Left hindlimb (tissue), 1 donor: ENCODE measurements around the gene SMCR8.
"Not testable (repeated sequence)": the region's sequence is repeated elsewhere in the genome, so short reads cannot be mapped to it uniquely, and the experiment has no call there.

ENCODE experiments used
- DNase-seq: peaks from one replicate; pipeline ENCODE4 v3.0.0-alpha.2; 2018

The SMCR8 gene, protein sequence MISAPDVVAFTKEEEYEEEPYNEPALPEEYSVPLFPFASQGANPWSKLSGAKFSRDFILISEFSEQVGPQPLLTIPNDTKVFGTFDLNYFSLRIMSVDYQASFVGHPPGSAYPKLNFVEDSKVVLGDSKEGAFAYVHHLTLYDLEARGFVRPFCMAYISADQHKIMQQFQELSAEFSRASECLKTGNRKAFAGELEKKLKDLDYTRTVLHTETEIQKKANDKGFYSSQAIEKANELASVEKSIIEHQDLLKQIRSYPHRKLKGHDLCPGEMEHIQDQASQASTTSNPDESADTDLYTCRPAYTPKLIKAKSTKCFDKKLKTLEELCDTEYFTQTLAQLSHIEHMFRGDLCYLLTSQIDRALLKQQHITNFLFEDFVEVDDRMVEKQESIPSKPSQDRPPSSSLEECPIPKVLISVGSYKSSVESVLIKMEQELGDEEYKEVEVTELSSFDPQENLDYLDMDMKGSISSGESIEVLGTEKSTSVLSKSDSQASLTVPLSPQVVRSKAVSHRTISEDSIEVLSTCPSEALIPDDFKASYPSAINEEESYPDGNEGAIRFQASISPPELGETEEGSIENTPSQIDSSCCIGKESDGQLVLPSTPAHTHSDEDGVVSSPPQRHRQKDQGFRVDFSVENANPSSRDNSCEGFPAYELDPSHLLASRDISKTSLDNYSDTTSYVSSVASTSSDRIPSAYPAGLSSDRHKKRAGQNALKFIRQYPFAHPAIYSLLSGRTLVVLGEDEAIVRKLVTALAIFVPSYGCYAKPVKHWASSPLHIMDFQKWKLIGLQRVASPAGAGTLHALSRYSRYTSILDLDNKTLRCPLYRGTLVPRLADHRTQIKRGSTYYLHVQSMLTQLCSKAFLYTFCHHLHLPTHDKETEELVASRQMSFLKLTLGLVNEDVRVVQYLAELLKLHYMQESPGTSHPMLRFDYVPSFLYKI

DNA sequence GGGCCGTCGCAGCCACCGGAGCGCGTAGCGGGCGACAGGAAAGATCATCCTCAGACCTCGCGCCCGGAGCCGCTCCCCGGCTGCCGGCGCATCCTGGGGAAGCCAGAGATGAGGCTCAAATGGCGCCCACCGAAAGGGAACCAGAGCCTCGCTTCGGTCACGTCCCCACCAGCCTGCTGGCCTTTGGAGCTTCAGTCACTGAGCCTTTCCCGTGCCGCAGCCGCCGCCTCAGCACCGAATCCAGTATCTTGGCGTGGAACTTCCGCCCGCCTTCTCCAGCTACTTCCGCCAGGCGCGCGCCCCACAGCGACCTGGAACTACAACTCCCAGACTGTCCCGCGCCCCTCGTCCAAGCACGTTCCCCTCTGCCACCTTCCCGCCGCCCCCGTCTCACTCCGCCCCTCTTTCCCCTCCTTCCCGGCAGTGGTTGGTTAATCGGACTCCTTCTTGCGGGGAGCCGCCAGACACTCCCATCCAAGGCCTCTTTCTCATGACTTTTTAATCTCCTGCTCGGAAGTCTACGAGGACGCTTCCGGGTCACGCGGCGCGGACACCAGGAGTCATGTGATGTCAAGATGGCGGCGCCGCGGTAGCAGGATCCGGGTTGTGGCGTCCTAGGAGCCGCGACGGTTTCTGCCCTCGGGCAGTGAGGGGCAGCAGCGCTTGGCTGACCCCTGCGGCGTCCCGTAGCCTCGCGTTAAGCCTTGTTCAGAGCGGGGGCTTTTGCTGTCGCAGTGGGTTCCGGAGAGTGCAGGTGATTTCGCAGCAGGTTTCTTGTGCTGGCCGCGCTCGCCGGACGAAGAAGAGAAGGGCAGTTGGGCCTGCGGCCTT is at the start of gene SMCR8, which contains the start of gene TOP3A:
SMCR8 (plus strand) TSS at position 563 of the 831 bp plus-strand sequence. CDS start 497 bp downstream, outside the sequence.
TOP3A (minus strand) TSS at position 264 of the 831 bp plus-strand sequence; CDS start at position 48, 216 bp downstream.
- DNase-seq, result peak; percentile 100

DNA sequence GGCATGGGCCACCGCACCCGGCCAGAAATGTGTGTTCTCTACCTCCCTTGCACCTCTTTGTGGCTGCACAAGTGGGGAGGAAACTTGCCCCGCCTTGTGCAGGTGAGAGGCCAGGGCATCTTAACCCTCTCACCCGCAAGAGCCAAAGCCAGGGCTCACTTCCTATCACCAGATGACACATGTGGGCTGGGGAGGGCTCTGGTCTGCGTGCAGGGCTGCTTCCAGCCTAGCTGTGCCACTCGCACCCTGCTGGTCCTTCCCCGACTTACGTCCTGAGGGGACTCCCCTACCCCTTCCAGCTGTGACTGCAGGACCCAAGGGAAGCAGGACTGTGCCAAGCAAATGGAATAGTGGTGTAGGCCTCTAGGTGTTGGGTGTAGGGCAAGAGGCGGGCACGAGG is 47.7 kb upstream of the SMCR8 start:
- DNase-seq, result no peak

DNA sequence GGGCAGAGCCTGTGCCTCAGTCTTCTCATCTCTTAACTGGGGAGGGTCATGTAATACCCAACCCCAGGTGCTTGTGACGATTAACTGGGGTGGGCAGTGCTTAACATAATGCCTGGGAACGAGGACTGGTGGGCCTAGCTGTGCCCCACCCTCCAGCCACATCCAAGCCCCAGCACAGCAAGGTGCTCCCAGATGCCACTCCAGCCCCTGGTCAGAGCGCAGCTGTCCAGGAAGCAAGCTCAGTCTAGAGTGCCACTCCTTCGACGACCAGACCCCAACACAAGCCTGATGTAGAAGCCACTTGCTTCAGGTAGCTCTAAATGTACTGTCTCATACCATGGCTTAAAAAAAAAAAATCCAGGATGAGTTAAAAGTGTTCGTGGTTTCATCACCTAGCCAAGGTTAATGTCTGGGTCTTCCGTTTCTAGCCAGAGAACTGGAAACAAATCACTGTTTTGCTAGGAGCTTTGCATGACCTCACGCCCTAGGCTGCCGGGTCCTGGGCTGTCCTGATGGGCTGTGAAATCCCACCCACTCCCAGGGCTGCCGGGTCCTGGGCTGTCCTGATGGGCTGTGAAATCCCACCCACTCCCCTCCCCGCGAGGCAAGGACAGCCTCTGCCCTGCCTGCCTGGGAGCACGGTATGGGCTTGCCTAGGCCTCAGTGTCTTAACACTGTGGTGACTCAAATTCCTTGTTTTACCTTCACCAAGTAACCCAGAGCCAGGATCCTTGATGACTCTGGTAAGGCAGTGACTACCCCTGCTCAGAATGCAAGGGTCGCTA is 47.0 kb upstream of the SMCR8 start:
- DNase-seq, result no peak

DNA sequence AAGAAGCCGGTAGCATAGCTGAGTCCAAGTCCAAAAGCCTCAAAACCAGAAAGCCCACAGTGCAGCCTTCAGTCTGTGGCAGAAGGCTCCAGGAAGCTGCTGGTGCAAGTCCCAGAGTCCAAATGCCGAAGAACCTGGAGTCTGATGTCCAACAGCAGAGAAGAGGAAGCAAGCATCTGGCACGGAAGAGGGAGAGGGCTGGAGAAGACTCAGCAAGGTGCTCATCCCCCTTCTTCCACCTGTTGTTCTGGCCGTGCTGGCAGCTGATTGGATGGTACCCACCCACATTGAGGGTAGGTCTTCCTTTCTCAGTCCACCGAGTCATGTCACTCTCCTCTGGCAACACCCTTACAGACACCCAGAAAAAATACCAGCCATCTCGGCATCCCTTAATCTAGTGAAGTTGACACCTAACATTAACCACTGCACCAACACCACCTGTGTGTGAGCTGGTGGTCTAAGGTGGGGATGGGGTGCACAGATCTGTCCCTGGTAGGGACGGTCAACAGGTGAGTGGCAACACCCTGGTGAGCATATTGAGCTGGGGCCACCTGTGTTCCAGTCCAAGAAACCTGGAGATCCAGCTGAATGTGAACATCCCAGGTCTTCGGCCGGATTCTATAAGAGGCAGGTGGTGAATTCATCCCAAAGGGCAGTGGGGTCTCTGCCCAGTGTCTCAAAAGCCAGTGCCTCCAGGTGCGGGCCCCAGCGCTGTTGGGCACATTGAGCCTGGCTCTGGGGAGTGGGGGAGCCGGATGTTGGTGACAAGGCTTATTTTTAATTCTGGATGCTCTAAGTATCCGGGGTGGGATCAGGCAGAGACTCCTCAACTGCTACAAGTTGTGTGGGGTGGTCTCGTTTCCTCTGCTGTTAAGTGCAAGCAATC is 44.8 kb upstream of the SMCR8 start:
- DNase-seq, result no peak

DNA sequence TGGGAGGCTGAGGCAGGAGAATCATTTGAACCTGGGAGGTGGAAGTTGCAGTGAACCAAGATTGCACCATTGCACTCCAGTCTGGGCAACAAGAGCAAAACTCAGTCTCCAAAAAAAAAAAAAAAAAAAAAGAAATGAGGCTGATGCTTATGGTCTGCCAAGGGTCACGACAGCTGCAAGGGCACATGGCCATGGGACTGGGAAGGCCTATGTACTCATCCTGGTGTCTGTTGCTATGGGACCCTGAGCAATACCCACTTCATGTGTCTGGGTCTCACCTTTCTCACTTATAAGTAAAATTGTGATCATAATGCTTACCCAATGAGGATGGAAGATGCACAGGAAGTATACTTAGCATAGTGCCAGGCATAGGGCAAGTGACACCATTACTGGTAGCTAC is 38.0 kb upstream of the SMCR8 start:
- DNase-seq, result no peak

DNA sequence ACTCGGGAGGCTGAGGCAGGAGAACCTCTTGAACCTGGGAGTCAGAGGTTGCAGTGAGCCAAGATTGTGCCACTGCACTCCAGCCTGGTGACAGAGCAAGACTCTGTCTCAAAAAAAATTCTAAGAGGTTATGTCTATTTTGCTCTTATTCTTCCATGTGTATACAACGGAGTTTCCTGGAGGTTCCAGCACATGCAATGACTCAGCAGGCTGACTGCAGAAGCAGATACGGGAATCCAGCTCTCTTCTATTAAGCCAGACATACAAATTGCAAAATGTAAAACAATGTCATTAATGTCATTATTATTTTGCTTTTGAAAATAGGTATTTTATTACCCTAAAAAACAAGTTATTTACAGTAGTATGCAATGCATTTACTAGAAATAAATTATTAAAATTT is 36.2 kb upstream of the SMCR8 start:
- no peak for DNase-seq

DNA sequence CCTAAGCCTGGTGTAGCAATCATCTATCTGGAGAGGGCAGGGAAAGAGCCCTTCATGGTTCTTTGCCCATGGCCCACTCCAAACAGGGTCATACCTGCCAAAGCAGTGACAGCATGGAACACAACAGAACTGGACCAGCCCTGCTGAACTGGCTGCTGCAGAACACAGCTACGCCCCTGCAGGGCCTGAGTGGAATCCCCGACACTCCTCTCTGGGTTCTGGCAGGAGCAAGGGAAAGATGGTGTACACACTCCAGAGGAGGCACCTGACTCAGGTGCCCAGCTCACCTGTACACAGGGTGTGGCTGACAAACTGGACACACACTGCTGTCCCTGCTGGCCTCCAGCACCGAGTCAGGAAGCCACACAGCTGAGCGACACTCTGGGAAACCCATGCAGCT is 34.8 kb upstream of the SMCR8 start:
- no peak for DNase-seq

DNA sequence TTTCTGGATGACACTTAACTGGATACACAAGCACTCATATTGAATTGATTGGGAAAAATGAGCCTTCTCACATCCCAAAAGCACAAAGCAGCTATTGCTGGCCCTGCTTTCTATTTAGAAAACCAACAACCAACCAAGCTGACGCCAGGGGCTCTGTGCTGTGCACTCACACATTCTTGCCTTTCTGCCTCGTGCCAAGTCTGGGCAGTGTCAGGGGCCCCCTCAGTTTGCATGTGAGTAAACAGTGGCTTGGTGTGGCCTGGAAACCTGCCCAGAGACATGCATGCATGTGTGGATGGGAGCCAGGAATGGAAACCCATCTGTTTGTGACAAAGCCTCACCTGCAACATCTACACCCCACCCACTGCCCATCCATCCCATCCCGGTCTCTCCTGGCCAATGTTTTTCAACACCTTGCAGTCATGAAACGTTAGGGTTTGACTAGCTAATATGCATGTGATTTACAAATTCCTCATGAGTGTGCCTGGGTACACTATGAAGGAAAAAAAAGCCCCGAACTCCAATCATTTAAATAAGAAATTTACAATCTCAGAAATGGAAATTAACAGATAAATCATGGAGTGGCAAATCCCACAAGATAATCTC is 34.2 kb upstream of the SMCR8 start:
- no peak for DNase-seq

DNA sequence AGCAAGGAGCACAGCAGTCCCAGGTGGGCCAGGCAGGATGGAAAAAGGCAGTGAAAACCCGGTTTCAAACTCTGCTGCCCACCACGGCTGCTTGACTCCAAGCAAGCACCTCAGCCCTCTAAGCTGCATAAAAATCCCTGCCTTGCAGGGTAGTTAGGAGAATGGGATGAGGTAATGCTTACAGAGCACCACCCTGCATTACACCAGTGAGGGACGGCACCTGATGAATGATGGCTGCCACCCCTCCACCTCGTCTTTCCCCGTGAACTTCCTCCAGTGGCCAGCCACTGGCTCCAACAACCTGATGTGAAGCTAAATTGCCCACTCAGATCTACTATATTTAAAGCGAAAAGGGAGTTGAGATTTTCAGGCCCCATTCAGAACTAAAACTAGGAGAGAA is 33.3 kb upstream of the SMCR8 start:
- no peak for DNase-seq

DNA sequence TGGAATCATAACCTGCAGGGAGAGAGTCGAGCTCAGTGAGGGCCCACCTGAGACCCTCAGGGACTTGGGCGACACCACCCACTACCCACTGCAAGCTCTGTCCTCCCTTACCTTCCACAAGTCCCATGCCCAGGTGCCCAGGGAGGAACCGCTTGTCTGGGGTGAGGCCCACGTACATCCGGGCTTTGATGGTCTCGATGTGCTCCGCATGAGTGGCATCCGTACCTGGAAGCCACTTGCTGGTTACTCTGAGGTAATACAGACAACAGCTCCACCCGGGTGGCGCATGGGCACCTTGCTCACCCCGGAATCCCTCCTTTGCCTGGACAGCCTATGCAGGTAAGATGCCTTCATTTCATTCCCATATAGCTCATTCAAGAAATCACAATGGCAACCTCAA is 29.8 kb upstream of the SMCR8 start:
- no peak for DNase-seq

DNA sequence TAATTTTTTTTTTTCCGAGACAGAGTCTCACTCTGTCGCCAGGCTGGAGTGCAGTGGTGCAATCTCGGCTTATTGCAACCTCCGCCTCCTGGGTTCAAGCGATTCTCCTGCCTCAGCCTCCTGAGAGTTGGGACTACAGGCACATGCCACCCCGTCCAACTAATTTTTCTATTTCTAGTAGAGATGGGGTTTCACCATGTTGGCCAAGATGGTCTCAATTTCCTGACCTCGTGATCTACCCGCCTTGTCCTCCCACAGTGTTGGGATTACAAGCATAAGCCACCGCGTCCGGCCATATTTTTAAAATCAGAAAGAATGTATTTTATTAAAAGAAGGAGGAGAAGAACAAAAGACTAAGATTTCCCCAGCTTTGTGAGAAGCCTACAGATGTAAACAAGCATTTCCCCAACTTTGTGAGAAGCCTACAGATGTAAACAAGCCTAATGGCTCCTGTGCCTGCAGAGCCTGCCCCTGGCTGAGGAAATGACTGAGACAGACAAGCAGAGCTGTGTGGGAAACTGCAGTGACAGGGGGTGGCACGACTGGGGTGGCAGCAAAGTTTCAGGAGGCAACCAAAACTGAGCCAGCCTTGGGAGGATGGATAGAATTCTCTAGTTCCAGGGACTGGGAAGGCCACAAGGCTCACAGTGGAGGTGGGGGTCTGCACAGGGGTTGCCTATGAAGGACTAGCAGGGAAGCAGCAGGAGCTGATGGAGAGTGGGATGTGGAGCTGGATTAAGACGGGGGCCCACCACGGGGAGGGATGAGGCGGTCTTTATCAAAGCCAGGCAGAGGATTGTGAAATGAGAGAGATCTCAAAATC is 23.2 kb upstream of the SMCR8 start:
- no peak for DNase-seq

DNA sequence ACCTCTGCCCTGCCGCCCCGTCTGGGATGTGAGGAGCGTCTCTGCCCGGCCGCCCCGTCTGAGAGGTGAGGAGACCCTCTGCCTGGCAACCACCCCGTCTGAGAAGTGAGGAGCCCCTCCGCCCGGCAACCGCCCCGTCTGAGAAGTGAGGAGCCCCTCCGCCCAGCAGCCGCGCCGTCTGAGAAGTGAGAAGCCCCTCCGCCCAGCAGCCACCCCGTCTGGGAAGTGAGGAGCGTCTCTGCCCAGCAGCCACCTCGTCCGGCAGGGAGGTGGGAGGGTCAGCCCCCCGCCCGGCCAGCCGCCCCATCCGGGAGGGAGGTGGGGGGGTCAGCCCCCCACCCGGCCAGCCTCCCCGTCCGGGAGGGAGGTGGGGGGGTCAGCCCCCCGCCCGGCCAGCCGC is 17.0 kb upstream of the SMCR8 start:
- DNase-seq, result not testable (repeated sequence)

DNA sequence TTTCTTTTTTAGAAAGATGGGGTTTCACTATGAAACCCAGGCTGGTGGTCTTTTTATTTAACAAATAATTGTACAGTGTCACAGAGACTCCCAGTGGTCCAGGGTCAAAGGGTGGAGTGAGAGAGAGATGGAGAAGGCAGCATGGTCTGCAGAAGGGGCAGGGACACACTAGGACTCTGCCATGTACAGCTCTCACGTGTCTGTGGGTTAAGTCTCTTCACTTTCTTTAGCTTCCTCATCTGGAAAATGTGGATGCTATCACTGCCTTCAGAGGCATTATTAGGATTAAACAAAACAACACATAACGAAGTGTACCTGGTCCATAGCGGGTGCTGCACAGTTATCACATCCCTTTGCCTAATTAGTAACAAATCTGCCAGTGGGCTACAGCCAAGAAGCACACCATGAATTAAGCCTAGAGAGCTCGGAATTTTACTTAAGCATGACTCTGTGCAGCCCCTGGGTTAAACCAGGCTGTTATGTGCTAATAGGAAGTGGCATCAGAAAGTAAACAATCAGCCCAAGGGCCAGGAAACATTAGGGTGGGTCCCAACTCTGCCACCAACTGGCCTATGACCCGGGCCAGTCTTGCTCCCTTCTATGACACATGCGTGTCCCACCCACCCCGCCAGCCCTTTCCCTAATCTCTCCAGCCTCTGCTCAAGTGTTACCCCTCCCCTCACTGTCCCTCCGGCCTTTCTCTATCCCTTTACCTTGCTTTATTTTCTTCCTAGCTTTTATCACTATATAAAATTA is 14.2 kb upstream of the SMCR8 start:
- DNase-seq, result no peak

DNA sequence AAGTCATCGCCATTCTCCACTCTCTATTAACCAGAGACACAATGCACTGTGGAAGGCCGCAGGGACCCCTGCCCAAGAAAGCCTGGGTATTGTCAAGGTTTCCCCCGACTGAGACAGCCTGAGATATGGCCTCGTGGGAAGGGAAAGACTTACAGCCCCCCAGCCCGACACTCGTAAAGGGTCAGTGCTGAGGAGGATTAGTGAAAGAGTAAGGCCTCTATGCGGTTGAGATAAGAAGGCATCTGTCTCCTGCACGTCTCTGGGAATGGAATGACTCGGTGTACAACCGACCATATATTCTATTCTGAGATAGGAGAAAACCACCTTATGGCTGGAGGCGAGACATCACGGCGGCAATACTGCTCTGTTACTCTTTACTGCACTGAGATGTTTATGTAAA is 11.9 kb upstream of the SMCR8 start:
- not testable (repeated sequence) for DNase-seq

DNA sequence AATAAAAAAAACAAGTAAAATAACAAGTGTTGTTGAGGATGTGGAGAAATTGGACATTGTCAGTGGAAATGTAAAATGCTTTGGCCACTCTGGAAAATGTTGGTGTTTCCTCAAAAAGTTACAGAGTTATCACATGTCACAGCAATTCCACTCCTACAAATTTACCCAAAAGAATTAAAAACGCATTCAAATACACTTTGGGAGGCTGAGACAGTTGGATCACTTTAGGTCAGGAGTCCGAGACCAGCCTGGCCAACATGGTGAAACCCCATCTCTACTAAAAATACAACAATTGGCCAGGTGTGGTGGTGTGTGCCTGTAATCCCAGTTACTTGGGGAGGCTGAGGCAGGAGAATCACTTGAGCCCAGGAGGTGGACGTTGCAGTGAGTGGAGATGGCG is 5.9 kb upstream of the SMCR8 start:
- no peak for DNase-seq

DNA sequence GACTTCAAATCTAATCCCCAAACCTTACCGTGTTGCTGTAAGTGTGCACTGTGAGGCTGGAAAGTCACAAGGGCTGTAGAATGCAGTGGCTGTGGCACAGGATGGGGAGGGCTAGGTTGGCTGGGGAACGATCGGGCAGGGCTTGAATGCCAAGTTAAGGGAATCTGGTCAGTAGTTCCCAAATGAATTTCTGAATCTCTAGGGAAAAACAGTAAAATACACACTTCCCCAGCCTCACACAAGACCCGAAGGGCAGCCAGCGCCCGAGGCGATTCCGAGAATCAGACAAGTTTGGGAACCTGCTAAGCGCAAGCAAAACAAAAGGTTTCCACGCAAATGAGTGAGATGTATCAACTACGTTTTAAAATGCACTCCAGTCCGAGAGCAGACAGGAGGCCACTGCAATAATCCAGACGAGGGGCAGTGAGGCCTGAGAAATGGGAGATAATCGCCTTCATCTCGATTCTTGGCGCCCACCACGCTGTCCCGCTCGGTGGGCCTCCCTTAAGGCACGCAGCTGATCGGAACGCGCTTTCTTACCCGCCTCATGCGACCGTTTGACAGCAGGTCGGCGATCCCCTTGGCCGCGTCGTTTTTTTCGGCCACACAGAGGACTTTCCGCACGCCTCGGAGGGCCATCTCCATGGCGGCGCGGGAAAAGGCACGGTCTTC is 898 bp upstream of the SMCR8 start:
- no peak for DNase-seq

DNA sequence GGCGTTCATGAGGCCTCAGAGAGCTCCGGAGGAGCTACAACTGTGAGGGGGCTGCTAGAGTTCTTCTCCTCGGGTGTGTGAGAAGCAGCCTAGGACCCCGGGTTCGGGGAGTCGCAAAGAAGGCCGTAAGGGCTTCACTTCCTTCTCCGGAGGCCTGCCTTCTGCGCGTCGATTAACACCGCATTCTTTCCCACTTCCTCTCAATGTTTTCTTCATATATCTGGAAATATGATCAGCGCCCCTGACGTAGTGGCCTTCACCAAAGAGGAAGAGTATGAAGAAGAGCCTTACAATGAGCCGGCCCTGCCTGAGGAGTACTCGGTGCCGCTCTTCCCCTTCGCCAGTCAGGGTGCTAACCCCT is 449 bp downstream of the SMCR8 start:
- DNase-seq, result no peak

DNA sequence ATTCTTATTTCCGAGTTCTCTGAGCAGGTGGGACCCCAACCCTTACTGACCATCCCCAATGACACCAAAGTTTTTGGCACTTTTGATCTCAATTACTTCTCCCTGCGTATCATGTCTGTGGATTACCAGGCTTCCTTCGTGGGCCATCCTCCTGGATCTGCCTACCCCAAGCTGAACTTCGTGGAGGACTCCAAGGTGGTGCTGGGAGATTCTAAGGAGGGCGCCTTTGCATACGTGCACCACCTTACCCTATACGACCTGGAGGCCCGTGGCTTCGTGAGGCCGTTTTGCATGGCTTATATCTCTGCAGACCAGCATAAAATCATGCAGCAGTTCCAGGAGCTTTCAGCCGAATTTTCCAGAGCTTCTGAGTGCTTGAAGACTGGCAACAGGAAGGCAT is 868 bp downstream of the SMCR8 start:
- no peak for DNase-seq
